ENCODE measurements around the gene OBSCN.

The OBSCN gene

GRCh38 chr1:228280106-228280901 lies 72.5 kb downstream of the OBSCN start:
- no peak for DNase-seq (ENCODE audit: low read depth)
- TF ChIP-seq, protein P1, sequence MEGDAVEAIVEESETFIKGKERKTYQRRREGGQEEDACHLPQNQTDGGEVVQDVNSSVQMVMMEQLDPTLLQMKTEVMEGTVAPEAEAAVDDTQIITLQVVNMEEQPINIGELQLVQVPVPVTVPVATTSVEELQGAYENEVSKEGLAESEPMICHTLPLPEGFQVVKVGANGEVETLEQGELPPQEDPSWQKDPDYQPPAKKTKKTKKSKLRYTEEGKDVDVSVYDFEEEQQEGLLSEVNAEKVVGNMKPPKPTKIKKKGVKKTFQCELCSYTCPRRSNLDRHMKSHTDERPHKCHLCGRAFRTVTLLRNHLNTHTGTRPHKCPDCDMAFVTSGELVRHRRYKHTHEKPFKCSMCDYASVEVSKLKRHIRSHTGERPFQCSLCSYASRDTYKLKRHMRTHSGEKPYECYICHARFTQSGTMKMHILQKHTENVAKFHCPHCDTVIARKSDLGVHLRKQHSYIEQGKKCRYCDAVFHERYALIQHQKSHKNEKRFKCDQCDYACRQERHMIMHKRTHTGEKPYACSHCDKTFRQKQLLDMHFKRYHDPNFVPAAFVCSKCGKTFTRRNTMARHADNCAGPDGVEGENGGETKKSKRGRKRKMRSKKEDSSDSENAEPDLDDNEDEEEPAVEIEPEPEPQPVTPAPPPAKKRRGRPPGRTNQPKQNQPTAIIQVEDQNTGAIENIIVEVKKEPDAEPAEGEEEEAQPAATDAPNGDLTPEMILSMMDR (IDR thresholded peaks at IDR 0.05; ENCODE audit: control insufficient read depth, extremely low read depth, insufficient read depth), result no peak
- no peak overlapping the region for H3K4me3 ChIP-seq (ENCODE audit: low read depth, low read length)

GRCh38 chr1:228280961-228281591 lies 73.2 kb downstream of the OBSCN start:
- TF ChIP-seq, protein P1 (IDR thresholded peaks at IDR 0.05; ENCODE audit: control insufficient read depth, extremely low read depth, insufficient read depth), result no peak
- H3K4me3 ChIP-seq (ENCODE audit: low read depth, low read length), result no peak overlapping the region
- DNase-seq (ENCODE audit: low read depth), result no peak

- no peak for DNase-seq (ENCODE audit: low read depth)
- TF ChIP-seq, protein P1 (IDR thresholded peaks at IDR 0.05; ENCODE audit: control insufficient read depth, extremely low read depth, insufficient read depth), result no peak
- H3K4me3 ChIP-seq (ENCODE audit: low read depth, low read length), result no peak overlapping the region
Measured at GRCh38 chr1:228281631-228282328, 73.9 kb downstream of the OBSCN start.

DNA sequence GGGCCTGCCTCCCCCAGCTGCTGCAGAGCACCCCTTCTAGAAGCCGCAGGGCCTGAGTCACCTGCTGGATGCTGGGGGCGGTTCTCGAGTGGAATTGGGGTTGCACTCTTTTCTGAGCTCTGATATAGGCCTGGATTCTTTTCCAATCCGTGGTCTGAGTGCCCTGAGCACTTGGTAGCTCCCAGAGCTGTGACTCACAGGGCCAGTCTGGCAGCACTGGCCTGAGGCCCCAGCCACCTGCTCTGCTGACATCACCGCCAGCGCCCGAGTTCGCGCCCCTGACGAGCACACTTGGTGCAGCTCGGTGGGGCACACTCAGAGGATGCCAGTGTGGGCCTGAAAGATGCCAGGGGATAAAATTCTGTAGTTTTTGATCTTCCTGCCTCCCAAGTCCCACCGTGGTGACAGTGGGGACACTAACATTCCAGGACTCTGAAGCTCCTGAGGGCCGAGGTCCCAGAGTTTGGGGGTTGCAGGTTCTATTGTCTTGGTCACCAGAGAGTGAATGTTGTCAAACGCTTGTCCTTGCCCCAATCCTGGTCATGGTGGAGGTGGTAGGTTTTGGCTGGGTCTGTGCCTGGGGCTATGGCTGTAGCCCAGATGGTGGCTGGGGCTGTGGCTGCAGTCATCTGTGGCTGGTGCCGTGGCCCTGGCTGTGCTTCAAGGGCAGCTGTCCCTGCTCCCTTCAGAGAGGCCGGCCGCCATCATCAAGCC lies 74.6 kb downstream of the OBSCN start:
- H3K4me3 ChIP-seq (ENCODE audit: low read depth, low read length), result no peak overlapping the region
- TF ChIP-seq, protein P1 (IDR thresholded peaks at IDR 0.05; ENCODE audit: control insufficient read depth, extremely low read depth, insufficient read depth), result no peak
- no peak for DNase-seq (ENCODE audit: low read depth)

- no peak for DNase-seq (ENCODE audit: low read depth)
- TF ChIP-seq, protein P1 (IDR thresholded peaks at IDR 0.05; ENCODE audit: control insufficient read depth, extremely low read depth, insufficient read depth), result no peak
Measured at GRCh38 chr1:228283043-228283371, 75.2 kb downstream of the OBSCN start.

GRCh38 chr1:228283476-228284147 lies 75.8 kb downstream of the OBSCN start:
- H3K4me3 ChIP-seq (ENCODE audit: low read depth, low read length), result no peak overlapping the region
- TF ChIP-seq, protein P1 (IDR thresholded peaks at IDR 0.05; ENCODE audit: control insufficient read depth, extremely low read depth, insufficient read depth), result no peak
- no peak for DNase-seq (ENCODE audit: low read depth)

More at GRCh38 chr1:228283043-228283371, 75.2 kb downstream of the OBSCN start:
- H3K4me3 ChIP-seq (ENCODE audit: low read depth, low read length), result no peak overlapping the region

Measured in LNCaP clone FGC (cell line).